Loucy (cell line): ENCODE data around the gene SRD5A3.
A peak's percentile ranks its signal among the peaks of the same experiment; 100 is the strongest.

Source experiments
- H2AFZ ChIP-seq: fragments of 200-600 bp; sonication (generic); 2 replicates; pipeline ENCODE4 v1.6.0; 2016; ENCODE audit warnings: antibody characterized with exemption, mild to moderate bottlenecking, low read length, moderate library complexity
- H3F3A ChIP-seq: fragments of 200-600 bp; 2 replicates; pipeline ENCODE4 v1.6.0; 2016; ENCODE audit warnings: antibody characterized with exemption, low read depth, mild to moderate bottlenecking
- H3K27me3 ChIP-seq: fragments of 200-600 bp; sonication (generic); 2 replicates; pipeline ENCODE4 v1.6.1; 2014; ENCODE audit warnings: low read length, mild to moderate bottlenecking; ENCODE audit not compliant: insufficient read depth, poor library complexity, severe bottlenecking
- H3K36me3 ChIP-seq: fragments of 200-600 bp; sonication (generic); 2 replicates; pipeline ENCODE4 v1.6.1; 2016; ENCODE audit warnings: low read length; ENCODE audit not compliant: insufficient read depth
- H3K4me1 ChIP-seq: fragments of 200-600 bp; sonication (generic); 2 replicates; pipeline ENCODE4 v1.5.1; 2014; ENCODE audit warnings: low read length, mild to moderate bottlenecking; ENCODE audit not compliant: insufficient read depth, poor library complexity, severe bottlenecking
- H3K4me2 ChIP-seq: fragments of 200-600 bp; sonication (generic); 2 replicates; pipeline ENCODE4 v1.6.0; 2014; ENCODE audit warnings: antibody characterized with exemption, low read length, low read depth, mild to moderate bottlenecking; ENCODE audit not compliant: poor library complexity, severe bottlenecking
- H3K4me3 ChIP-seq: fragments of 200-600 bp; sonication (generic); 2 replicates; pipeline ENCODE4 v1.5.1; 2014; ENCODE audit warnings: low read length, mild to moderate bottlenecking, mixed read lengths; ENCODE audit not compliant: poor library complexity, severe bottlenecking
- H3K79me2 ChIP-seq: fragments of 200-600 bp; sonication (generic); 2 replicates; pipeline ENCODE4 v1.6.1; 2014; ENCODE audit warnings: low read length; ENCODE audit not compliant: insufficient read depth
- H3K9ac ChIP-seq: fragments of 200-600 bp; sonication (generic); 2 replicates; pipeline ENCODE4 v1.6.0; 2014; ENCODE audit warnings: mild to moderate bottlenecking, low read depth, low read length, moderate library complexity; ENCODE audit not compliant: poor library complexity, severe bottlenecking
- H3K9me2 ChIP-seq: fragments of 200-600 bp; sonication (generic); replicated peaks from 2 replicates; pipeline ENCODE4 v1.6.1; 2016; ENCODE audit warnings: low read depth, low read length, mixed read lengths
- H3K9me3 ChIP-seq: fragments of 200-600 bp; sonication (generic); 2 replicates; pipeline ENCODE4 v1.6.1; 2014; ENCODE audit warnings: mild to moderate bottlenecking, antibody characterized with exemption, low read length, low read depth; ENCODE audit not compliant: insufficient read depth
- H4K20me1 ChIP-seq: fragments of 200-600 bp; sonication (generic); 2 replicates; pipeline ENCODE4 v1.6.0; 2014; ENCODE audit warnings: antibody characterized with exemption, low read length, mild to moderate bottlenecking; ENCODE audit not compliant: insufficient read depth, poor library complexity, severe bottlenecking
- EZH2phosphoT487 ChIP-seq: fragments of 200-600 bp; IDR thresholded peaks from 2 replicates; pipeline ENCODE4 v1.6.1; 2018; ENCODE audit warnings: antibody characterized with exemption, mild to moderate bottlenecking, moderate library complexity, borderline replicate concordance
- TF ChIP-seq, protein P1 (sequence below): fragments of 200-600 bp; sonication (generic); conservative IDR thresholded peaks from 2 replicates; pipeline ENCODE4 v1.5.1; 2014; ENCODE audit warnings: mild to moderate bottlenecking, antibody characterized with exemption, low read length

Gene SRD5A3

GRCh38 chr4:55380576-55380975 lies 34.5 kb downstream of the SRD5A3 start:
- Histone ChIP-seq H3K36me3 (no peaks in the 10 kb centered on the region), H3K27me3 (no peaks in the 10 kb centered on the region), H4K20me1 (no peaks in the 10 kb centered on the region), H3K9ac (no peak overlapping the region), H3K9me3 (no peaks in the 10 kb centered on the region), H2AFZ (no peak overlapping the region), H3K4me3 (no peak overlapping the region), H3K9me2 (no peaks in the 10 kb centered on the region), H3K79me2 (no peaks in the 10 kb centered on the region), H3F3A (no peaks in the 10 kb centered on the region), H3K4me2 (no peak overlapping the region), H3K4me1 (peaks cover 4% of the 10 kb centered on the region)
- TF ChIP-seq, protein P1, sequence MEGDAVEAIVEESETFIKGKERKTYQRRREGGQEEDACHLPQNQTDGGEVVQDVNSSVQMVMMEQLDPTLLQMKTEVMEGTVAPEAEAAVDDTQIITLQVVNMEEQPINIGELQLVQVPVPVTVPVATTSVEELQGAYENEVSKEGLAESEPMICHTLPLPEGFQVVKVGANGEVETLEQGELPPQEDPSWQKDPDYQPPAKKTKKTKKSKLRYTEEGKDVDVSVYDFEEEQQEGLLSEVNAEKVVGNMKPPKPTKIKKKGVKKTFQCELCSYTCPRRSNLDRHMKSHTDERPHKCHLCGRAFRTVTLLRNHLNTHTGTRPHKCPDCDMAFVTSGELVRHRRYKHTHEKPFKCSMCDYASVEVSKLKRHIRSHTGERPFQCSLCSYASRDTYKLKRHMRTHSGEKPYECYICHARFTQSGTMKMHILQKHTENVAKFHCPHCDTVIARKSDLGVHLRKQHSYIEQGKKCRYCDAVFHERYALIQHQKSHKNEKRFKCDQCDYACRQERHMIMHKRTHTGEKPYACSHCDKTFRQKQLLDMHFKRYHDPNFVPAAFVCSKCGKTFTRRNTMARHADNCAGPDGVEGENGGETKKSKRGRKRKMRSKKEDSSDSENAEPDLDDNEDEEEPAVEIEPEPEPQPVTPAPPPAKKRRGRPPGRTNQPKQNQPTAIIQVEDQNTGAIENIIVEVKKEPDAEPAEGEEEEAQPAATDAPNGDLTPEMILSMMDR: no peak
- no peak for TF ChIP-seq EZH2phosphoT487

- no peaks in the 10 kb centered on the region for H3K9me3 ChIP-seq
- no peaks in the 10 kb centered on the region for H4K20me1 ChIP-seq
- no peak overlapping the region for H3K9ac ChIP-seq
- no peak overlapping the region for H3K4me2 ChIP-seq
- H3K36me3 ChIP-seq: no peaks in the 10 kb centered on the region
- H3K9me2 ChIP-seq: no peaks in the 10 kb centered on the region
- no peaks in the 10 kb centered on the region for H3K27me3 ChIP-seq
- H3K4me1 ChIP-seq: peaks cover 4% of the 10 kb centered on the region
- no peaks in the 10 kb centered on the region for H3F3A ChIP-seq
- TF ChIP-seq, protein P1: no peak
- no peak for TF ChIP-seq EZH2phosphoT487
- H3K4me3 ChIP-seq: no peak overlapping the region
- H2AFZ ChIP-seq: peak overlapping the region; percentile 71
- H3K79me2 ChIP-seq: no peaks in the 10 kb centered on the region
Observed at GRCh38 chr4:55381502-55381901, 35.5 kb downstream of the SRD5A3 start.

- no peaks in the 10 kb centered on the region for H3K9me2 ChIP-seq
- H3K9me3 ChIP-seq: no peaks in the 10 kb centered on the region
- no peak for TF ChIP-seq EZH2phosphoT487
- TF ChIP-seq, protein P1: no peak
- no peaks in the 10 kb centered on the region for H3K27me3 ChIP-seq
- H3K79me2 ChIP-seq: no peaks in the 10 kb centered on the region
- no peaks in the 10 kb centered on the region for H4K20me1 ChIP-seq
- H3K36me3 ChIP-seq: no peaks in the 10 kb centered on the region
- no peak overlapping the region for H3K4me3 ChIP-seq
- no peak overlapping the region for H3K9ac ChIP-seq
- H3K4me1 ChIP-seq: peaks cover 4% of the 10 kb centered on the region
- H2AFZ ChIP-seq: peak overlapping the region; percentile 25; the same call in 1 of the 2 replicates
- no peak overlapping the region for H3K4me2 ChIP-seq
- no peaks in the 10 kb centered on the region for H3F3A ChIP-seq
Observed at GRCh38 chr4:55382488-55383003, 36.5 kb downstream of the SRD5A3 start.
